GM20000 (cell line): ENCODE data around the gene AGPAT4.

Experiments used
- DNase-seq: peaks from one replicate; pipeline ENCODE4 v3.0.0; 2012; ENCODE audit warnings: low spot score
- CTCF ChIP-seq: IDR thresholded peaks from 2 replicates; pipeline ENCODE4 v1.5.1; 2012; ENCODE audit warnings: mild to moderate bottlenecking, control low read depth; ENCODE audit errors: extremely low read depth, missing control alignments

Gene AGPAT4

DNA sequence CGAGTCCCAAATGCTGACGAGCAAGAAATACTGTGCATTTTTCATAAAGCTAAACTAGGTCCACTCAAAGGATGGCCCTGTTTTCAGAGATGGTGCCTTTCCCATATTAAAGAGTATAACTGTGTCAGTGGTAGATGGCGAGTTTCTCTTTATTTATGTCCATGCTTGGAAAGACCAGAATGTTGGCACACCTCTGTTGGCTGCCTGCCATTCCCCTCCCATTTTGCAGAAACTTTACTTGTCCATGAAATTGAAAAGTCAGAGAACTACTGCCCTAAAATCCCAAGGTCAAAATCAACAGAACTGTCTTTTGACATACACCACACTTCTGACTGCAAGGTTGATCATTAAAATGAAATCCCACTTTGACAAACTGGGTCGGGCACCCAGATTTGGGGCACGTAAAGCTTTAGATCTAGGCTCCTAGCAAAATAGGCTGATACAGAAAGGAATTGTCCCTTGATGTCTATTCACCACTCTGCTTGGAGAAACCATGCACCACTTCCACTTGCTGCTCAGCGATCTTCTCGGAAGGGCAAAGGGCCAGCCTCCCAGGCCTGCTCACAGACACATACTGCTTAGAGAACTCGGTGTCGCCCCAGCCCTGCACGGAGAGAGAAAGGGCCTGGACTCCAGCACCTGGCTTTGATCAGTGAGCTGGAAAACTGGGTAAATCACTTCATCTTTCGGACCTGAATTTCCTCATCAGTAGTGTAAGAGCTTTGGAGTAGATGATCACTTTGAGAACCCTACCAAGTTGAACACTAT, 130.0 kb downstream of the AGPAT4 start:
- no peak for DNase-seq
- TF ChIP-seq CTCF: no peak

- DNase-seq: no peak
- no peak for TF ChIP-seq CTCF
Measured at GRCh38 chr6:161142957-161143296, 130.9 kb downstream of the AGPAT4 start.

GRCh38 chr6:161141173-161141572, 132.7 kb downstream of the AGPAT4 start:
- TF ChIP-seq CTCF: no peak
- no peak for DNase-seq

GRCh38 chr6:161140554-161140875, 133.3 kb downstream of the AGPAT4 start:
- DNase-seq: no peak
- no peak for TF ChIP-seq CTCF

GRCh38 chr6:161139766-161140553, 133.9 kb downstream of the AGPAT4 start:
- TF ChIP-seq CTCF: no peak
- no peak for DNase-seq

DNA sequence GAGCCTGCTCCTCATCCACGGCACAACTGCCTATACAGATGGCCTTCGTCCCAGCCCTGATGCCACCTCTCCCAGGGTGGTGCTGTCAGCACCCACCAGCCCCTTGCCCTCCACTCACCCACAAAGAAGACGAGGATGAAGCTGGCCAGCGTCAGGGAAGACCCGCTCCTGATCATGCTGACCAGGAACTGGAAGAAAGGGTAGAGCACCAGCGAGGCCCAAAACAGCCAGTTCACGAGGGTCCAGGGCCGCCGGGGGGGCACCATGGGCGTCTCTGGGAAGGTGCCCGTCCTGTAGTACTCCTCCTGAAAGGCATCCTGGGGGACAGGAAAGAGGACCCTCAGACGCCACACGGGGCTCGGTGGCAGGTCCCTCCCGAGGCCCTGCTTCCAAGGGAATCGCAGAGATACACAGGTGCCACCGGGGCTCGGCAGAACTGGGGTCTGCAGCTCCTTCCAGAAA, 134.5 kb downstream of the AGPAT4 start:
- no peak for DNase-seq
- TF ChIP-seq CTCF: no peak

DNA sequence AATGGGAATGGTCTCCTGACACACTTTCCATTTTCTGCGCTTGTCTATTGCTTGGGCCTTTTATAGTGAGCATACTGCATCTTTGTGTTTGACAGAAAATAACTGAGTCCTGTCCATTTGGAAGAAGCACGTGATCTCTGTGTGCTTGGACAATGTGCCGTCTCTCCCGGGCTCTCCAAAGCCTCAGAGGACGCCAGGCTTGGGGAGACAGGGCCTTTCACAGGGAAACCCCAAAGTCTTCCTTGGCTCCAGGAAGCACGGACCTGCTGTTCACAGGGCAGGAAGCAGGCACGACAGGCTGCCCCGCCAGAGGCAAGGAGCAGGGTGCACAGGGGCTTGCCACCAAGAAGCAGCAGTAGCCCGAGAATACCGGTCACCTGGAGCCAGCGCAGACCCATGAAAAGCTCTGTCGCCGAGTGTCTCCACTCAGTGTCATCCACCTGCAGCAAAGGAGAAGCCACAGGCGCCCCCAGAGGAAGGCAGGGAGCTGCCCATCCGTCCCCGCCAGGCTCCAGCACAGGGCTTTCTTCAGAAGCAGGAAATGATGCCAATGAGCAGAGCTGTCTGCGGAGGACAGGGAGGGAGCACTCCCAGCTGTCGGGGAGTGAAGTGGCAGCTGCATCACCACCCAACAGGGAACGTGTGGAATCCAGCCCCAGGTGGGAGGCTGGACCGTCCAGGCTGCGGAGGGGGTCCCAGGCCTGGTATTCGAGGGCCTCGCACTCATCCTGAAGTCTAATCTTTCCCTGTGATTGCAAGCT, 135.1 kb downstream of the AGPAT4 start:
- no peak for DNase-seq
- TF ChIP-seq CTCF: no peak
